ENCODE data around the gene TPK1.
"Not testable (repeated sequence)": the region's sequence is repeated elsewhere in the genome, so short reads cannot be mapped to it uniquely, and the experiment has no call there.

TPK1 gene

DNA sequence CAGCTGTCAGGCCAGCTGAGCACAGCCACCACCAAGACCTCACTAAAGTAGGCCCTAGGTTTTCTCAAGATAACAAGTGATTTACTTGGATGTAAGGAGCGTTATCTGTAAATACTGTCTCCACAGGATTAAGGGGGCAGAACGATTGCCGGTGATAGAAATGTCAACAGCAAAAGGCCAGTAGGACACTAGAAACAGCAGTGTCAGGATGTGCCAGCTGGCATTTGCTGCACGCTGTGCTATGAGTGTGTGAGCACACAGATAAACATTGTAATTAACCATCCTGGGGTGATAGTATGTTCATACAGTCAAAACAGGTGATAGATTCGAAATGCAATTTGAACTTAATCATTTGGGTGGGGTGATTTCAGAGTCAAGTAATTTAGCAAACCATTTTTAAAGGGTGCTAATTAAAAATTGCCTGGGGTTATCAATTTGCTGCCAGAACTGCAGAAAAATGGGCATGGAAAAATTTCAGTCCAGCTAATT lies 396.1 kb downstream of the TPK1 start:
- TF ChIP-seq, protein P1, sequence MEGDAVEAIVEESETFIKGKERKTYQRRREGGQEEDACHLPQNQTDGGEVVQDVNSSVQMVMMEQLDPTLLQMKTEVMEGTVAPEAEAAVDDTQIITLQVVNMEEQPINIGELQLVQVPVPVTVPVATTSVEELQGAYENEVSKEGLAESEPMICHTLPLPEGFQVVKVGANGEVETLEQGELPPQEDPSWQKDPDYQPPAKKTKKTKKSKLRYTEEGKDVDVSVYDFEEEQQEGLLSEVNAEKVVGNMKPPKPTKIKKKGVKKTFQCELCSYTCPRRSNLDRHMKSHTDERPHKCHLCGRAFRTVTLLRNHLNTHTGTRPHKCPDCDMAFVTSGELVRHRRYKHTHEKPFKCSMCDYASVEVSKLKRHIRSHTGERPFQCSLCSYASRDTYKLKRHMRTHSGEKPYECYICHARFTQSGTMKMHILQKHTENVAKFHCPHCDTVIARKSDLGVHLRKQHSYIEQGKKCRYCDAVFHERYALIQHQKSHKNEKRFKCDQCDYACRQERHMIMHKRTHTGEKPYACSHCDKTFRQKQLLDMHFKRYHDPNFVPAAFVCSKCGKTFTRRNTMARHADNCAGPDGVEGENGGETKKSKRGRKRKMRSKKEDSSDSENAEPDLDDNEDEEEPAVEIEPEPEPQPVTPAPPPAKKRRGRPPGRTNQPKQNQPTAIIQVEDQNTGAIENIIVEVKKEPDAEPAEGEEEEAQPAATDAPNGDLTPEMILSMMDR (IDR thresholded peaks at IDR 0.05): no peak
- no peaks in the 10 kb centered on the region for H3K4me1 ChIP-seq
- H3K79me2 ChIP-seq: no peaks in the 10 kb centered on the region

DNA sequence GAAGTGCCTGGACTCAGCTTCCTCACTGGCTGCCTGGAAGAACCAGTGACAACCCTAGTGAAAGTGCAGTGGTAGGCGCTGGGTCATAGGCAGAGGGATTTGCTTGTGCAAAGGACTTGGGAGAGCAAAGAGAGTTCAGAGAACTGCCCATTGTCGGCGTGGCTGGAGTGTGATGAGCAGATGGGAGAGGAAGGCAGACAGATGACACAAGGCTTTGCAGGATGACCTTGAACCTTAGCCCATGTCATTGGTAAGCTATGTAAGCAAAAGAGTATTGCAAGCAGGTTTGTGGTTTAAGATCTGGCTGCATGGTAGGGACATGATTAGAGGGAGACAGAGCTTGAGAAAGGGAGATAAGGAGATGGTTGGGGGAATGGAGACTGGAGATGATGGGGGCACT lies 397.1 kb downstream of the TPK1 start:
- no peaks in the 10 kb centered on the region for H3K4me1 ChIP-seq
- H3K4me3 ChIP-seq (ENCODE audit: low read depth, low read length): no peak overlapping the region
- H3K27ac ChIP-seq: no peak overlapping the region
- no peaks in the 10 kb centered on the region for H3K79me2 ChIP-seq
- no peaks in the 10 kb centered on the region for H3K36me3 ChIP-seq (ENCODE audit: control insufficient read depth, insufficient read depth, low read length)
- TF ChIP-seq, protein P1 (IDR thresholded peaks at IDR 0.05): no peak
- no peak overlapping the region for H3K9ac ChIP-seq
- no peak overlapping the region for H3K4me2 ChIP-seq (ENCODE audit: low read length)
- H3K27me3 ChIP-seq (ENCODE audit: control insufficient read depth, insufficient read depth, low read length): no peaks in the 10 kb centered on the region
- H2AFZ ChIP-seq: no peak overlapping the region
- no peaks in the 10 kb centered on the region for H3K9me3 ChIP-seq (ENCODE audit: control insufficient read depth, low read length)

More for the DNA sequence above, 396.1 kb downstream of the TPK1 start:
- no peaks in the 10 kb centered on the region for H3K9me3 ChIP-seq (ENCODE audit: control insufficient read depth, low read length)
- no peaks in the 10 kb centered on the region for H3K36me3 ChIP-seq (ENCODE audit: control insufficient read depth, insufficient read depth, low read length)
- no peak overlapping the region for H2AFZ ChIP-seq
- no peak overlapping the region for H3K27ac ChIP-seq
- no peak overlapping the region for H3K9ac ChIP-seq
- H3K27me3 ChIP-seq (ENCODE audit: control insufficient read depth, insufficient read depth, low read length): no peaks in the 10 kb centered on the region
- H3K4me2 ChIP-seq (ENCODE audit: low read length): no peak overlapping the region
- H3K4me3 ChIP-seq (ENCODE audit: low read depth, low read length): no peak overlapping the region

DNA sequence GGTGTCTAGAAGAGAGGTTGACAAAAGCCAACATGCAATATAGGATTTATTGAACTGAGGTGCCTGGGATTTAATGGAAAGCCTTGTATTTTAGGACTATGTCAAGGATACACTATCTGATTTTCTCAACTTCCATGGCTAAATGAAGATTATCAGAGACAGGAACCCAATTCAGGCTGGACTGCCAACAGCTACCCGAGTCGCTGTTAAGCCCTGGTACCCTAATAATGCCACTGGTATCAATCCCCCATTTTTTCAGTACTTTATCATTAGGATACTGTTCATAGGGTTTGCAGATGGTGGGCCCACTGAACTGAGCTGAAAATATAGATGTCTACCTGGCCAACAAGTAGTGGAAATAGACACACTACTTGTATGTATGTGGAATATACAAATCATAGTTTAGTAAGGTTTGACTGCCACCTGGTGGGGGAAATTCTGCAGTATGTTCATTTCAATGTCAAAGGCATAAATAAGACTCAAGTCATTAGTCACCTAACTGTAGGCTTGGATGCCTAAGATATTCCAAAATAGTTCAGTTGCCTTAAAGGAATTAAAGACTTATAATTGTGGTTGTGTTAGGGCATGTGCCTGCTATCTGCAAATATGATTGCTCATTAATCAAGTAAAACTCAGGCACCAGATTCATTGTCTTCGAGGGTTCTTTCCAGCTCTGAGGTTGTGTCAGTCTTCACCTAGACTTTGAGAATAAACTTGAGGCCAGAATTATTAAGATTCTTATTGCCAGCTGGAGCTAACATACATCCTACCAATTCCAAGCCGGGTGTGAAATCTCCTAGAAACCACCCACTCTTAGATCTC lies 398.3 kb downstream of the TPK1 start:
- Histone ChIP-seq H3K4me3 (ENCODE audit: low read depth, low read length) (no peak overlapping the region), H3K4me2 (ENCODE audit: low read length) (no peak overlapping the region), H3K27ac (no peak overlapping the region), H3K9ac (no peak overlapping the region), H3K36me3 (ENCODE audit: control insufficient read depth, insufficient read depth, low read length) (no peaks in the 10 kb centered on the region), H3K27me3 (ENCODE audit: control insufficient read depth, insufficient read depth, low read length) (no peaks in the 10 kb centered on the region), H3K9me3 (ENCODE audit: control insufficient read depth, low read length) (no peaks in the 10 kb centered on the region), H3K79me2 (no peaks in the 10 kb centered on the region), H2AFZ (no peak overlapping the region), H3K4me1 (no peaks in the 10 kb centered on the region)
- TF ChIP-seq, protein P1 (IDR thresholded peaks at IDR 0.05): peak; percentile 46

DNA sequence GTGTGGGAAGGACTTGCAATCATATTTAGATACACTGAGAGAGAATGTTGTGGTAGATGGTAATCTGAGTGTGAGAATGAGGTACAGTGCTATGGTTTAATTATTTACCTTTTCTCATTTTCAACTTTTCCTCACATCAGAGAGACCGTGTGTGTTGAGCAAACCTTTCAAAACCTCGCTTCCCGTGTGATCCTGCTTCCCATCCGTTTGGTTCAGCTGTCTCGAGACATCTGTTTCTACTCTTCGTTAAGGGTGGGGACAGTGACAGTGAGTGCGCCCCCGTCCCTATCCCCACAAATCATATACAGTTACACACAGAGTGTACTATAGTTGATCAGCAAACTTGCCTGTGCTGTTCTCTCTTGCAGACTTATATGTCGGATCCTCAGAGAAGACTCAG lies 399.4 kb downstream of the TPK1 start:
- Histone ChIP-seq H3K36me3 (ENCODE audit: control insufficient read depth, insufficient read depth, low read length) (no peaks in the 10 kb centered on the region), H3K9ac (no peak overlapping the region), H2AFZ (no peak overlapping the region), H3K9me3 (ENCODE audit: control insufficient read depth, low read length) (no peaks in the 10 kb centered on the region), H3K4me1 (no peaks in the 10 kb centered on the region), H3K4me2 (ENCODE audit: low read length) (no peak overlapping the region), H3K27me3 (ENCODE audit: control insufficient read depth, insufficient read depth, low read length) (no peaks in the 10 kb centered on the region), H3K4me3 (ENCODE audit: low read depth, low read length) (no peak overlapping the region), H3K79me2 (no peaks in the 10 kb centered on the region), H3K27ac (no peak overlapping the region)
- TF ChIP-seq, protein P1 (IDR thresholded peaks at IDR 0.05): no peak

DNA sequence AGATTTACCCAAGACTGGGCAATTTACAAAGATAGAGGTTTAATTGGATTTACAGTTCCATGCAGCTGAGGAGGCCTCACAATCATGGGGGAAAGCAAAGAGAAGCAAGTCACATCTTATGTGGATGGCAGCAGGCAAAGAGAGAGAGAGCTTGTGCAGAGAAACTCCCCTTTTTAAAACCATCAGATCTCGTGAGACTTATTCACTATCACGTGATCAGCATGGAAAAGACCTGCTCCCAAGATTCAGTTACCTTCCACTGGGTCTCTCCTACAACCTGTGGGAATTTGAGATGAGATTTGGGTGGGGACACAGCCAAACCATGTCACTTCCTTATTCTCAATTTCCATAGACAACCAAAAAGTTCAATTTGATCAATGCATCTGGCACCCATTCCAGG lies 407.4 kb downstream of the TPK1 start:
- Histone ChIP-seq H3K9me3 (ENCODE audit: control insufficient read depth, low read length) (no peaks in the 10 kb centered on the region), H3K36me3 (ENCODE audit: control insufficient read depth, insufficient read depth, low read length) (no peaks in the 10 kb centered on the region), H3K27ac (no peak overlapping the region), H2AFZ (no peak overlapping the region), H3K9ac (no peak overlapping the region), H3K27me3 (ENCODE audit: control insufficient read depth, insufficient read depth, low read length) (no peaks in the 10 kb centered on the region), H3K4me1 (no peaks in the 10 kb centered on the region), H3K4me2 (ENCODE audit: low read length) (no peak overlapping the region), H3K79me2 (no peaks in the 10 kb centered on the region), H3K4me3 (ENCODE audit: low read depth, low read length) (no peak overlapping the region)
- TF ChIP-seq, protein P1 (IDR thresholded peaks at IDR 0.05): no peak

DNA sequence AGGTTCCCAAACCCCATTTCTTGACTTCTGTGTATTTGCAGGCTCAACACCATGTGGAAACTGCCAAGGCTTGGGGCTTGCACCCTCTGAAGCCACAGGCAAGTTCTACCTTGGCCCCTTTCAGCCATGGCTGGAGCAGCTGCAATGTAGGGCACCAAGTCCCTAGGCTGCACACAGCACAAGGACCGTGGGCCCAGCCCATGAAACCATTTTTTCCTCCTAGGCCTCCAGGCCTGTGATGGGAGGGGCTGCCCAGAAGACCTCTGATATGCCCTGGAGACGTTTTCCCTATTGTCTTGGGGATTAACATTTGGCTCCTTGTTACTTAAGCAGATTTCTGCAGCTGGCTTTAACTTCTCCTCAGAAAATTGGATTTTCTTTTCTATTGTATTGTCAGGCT lies 408.3 kb downstream of the TPK1 start:
- not testable (repeated sequence) for H3K4me3 ChIP-seq (ENCODE audit: low read depth, low read length); H3K4me2 ChIP-seq (ENCODE audit: low read length); H3K4me1 ChIP-seq; H2AFZ ChIP-seq; H3K27me3 ChIP-seq (ENCODE audit: control insufficient read depth, insufficient read depth, low read length); H3K9me3 ChIP-seq (ENCODE audit: control insufficient read depth, low read length); H3K79me2 ChIP-seq; H3K27ac ChIP-seq; H3K9ac ChIP-seq; H3K36me3 ChIP-seq (ENCODE audit: control insufficient read depth, insufficient read depth, low read length)

DNA sequence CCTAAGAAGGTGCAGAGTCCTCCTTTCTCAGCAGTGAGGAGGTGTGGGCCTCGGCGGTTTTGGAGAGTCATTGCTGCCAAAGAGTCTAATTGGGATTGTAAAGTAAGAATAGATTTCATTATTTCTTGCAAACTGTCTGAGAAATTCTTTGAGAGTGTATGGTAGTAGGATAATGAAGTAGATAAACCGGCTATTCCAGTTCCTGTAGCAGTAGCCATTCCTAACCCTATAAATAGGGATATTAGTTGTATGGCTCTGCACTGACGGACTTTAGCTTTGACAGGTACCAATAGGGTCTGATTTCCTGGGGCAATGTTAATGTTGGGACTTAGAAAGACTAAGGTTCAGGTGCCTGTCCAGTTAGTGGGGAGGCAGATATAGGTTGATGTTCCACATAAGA lies 416.9 kb downstream of the TPK1 start:
- not testable (repeated sequence) for H3K4me3 ChIP-seq (ENCODE audit: low read depth, low read length); H3K27ac ChIP-seq; H3K4me1 ChIP-seq; H2AFZ ChIP-seq; H3K9me3 ChIP-seq (ENCODE audit: control insufficient read depth, low read length); H3K79me2 ChIP-seq; H3K9ac ChIP-seq; H3K4me2 ChIP-seq (ENCODE audit: low read length); H3K27me3 ChIP-seq (ENCODE audit: control insufficient read depth, insufficient read depth, low read length); H3K36me3 ChIP-seq (ENCODE audit: control insufficient read depth, insufficient read depth, low read length)
